A172 (cell line): ENCODE data around the gene LNPEP. TPM values are rescaled to one million over a fixed set of nuclear protein-coding genes. Genes with fewer than 3 reads are reported as not detected.
A peak's percentile ranks its signal among the peaks of the same experiment; 100 is the strongest.

Experiments
- DNase-seq: peaks from one replicate; pipeline ENCODE4 v3.0.0-alpha.2; 2015; ENCODE audit warnings: low spot score
- total RNA-seq: library from RNA; depleted of rRNA; stranded (reverse); fragments of >200 nt; shearing (Covaris generic); gene quantifications from 2 replicates; pipeline ENCODE4 v1.2.3, GENCODE V29; 2014

The LNPEP gene
- total RNA-seq, 1 experiment from 2014 or later: 30.2 TPM

DNA sequence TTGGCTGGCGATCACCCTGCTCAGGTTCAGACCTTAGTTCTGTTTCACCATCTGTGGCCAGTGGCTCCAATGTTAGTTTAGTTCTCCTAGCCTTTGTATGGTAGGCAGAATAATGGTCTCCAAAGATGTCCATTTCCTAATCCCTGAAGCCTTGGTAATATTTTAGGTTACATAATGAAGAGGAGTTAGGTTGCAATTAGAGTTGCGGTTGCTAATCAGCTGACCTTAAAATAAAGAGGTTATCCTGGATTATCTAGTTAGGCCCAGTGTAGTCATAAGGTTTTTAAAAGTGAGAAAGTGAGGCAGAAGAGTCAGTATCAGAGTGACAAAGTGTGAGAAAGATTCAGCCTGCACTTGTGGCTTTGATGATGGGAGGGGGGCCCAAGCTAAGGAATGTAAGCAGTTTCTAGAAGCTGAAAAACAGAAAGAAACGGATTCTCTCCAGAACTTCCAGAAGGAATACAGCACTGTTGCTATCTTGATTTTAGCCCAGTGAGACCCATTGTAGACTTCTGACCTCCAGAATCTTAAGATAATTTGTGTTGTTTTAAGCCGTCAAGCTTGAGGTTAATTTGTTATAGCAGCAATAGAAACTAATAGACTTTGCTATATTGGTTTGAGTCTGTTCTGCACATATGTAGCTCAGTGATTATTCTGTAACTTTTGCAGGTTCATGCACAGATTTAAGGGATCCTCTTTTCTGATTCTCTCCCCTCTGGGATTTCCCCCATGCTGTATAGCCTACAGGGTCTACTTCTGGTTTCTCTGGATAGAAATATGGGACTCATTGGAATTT is 21.6 kb downstream of the LNPEP start:
- DNase-seq: no peak

DNA sequence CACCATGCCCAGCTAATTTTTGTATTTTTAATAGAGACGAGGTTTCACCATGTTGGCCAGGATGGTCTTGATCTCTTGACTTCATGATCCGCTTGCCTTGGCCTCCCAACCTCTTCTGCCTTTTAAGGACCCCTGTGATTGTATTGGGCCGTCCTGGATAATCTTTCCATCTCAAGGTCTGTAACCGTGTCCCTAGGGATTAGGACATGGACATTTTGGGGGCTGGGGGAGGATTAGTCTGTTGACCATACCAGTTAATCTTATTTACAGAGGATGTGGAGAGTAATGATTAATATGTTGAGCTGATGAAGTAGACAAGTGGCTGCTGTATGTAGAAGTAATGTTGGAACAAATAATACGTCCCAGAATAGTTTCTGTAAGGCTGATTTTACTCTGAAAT is 23.1 kb downstream of the LNPEP start:
- DNase-seq: no peak

DNA sequence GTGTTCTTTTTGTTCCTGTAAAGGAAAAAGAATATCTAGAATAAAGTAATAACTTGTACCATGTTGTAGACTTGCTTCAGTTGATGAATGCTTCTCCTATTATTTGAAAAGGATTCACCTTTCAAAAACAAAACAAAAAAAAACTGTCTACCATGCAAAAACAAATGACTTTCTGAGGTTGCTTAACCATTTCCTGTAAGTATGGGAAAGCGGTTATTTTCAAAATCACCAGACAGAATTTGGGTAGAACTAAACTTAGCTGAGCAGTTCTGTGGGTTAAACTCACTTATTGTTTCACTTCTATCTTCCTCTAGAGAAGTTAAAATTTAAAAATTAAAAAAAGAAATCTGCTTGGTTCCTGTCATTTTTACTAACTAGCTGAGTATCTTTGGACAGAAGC is 25.2 kb downstream of the LNPEP start:
- no peak for DNase-seq

DNA sequence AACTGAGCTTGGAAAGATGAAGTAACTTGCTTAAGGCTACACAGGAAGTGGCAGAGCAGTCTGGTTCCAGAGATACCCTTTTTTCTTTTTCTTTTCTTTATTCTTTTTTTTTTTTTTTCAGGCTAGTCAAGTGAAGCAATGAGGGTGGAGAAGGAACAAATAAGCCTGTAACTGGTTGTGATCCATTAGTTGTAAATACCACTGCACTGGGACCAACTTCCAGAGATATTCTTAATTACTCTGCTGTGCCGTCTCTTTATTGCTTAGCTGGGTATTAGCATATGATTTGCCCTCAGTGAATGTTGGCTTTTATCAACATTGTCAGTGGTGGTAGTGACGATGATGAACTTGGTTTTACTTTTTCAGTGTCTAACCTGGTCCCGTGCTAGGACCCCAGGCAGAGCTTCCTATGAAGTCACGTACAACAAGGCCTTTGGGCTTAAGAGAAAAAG is 26.7 kb downstream of the LNPEP start:
- DNase-seq: no peak

DNA sequence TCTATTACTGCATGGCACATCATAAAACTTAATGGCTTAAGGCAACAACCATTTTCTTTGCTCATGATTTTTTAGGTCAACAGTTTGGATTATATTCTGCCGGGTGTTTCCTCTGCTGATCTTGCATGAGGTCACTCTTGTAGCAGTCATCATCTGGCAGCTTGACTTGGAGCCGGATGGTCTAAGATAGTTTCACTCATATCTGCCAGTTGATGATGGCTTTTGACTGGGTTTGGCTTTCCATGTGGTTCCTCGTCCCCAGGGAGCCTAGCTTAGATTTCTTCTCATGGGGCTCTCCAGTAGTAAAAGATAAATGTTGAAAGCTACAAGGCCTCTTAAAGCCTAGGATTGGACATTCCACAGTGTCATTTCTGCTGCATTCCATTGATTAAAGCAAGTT is 27.4 kb downstream of the LNPEP start:
- DNase-seq: peak; percentile 36

DNA sequence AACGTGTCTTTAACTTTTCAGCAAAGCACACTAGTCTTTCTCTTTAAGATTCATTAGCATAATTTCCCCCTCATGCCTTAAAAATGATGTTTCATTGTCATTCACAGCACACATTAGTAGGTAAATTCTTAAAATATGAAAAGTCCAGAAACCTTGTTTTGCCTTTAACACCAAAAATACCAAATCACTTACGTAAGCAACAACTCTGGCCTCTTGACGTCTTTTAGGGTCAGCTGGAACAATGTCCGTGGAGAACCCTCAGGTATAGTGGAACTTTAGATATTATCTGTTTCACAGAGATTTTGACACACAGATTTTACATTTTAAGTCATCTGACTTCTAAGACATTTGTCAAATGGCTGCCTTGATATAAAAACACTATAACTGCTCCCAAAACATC is 30.9 kb downstream of the LNPEP start:
- no peak for DNase-seq

DNA sequence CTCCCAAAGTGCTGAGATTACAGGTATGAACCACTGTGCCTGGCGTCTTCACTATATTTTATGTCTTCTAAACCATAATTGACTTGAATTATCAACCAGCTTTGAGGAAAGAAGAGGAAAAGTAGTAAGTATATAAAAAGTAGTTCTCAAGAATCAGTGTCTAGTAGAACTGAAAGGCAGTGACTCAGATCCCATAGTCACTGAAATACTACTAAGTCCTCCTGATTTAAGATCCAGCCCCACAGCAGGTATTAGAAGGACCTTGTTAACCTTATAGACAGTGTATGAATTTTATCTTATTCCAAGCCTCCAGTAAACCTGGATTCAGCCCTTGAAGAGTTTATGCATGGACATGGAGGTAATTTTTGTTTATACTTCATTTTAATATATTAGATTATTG is 31.5 kb downstream of the LNPEP start:
- DNase-seq: no peak

DNA sequence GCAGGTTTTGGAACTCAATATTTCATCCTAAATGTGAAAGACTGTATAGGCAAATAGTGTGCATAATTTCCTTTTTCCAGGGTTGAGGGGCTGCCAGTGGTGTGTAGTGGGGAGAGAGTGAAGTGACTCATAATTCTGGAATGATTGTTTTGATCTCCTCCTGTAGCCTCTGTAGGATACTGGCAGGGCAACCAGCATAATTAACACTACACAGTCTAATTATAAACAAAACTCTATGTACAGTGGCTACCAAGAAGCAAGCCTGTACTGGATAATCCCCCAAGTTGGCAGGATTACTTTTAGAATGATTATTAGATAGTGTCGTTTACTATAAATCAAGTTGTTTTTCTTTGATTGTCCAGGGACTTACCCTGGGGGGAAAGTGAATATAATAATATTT is 32.2 kb downstream of the LNPEP start:
- DNase-seq: peak; percentile 64

DNA sequence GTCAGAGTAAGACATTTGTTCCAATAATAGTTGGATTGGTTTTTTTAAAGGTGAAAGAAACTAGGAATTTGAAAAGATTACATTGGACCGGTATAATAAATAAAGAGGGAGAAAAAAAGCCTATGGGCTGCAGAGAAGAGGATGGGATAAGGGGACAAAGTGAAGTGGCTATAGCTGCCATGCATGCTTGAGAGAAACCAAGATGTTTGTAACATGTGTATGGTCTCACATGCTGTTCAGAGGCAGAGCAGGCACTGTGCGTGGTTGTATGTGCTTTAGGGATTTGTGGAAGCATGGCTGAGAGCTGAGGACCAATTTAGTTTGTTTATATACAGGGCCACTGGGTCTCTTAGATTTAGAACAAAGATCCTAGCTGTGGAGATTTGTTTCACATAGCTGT is 32.7 kb downstream of the LNPEP start:
- DNase-seq: peak; percentile 6

DNA sequence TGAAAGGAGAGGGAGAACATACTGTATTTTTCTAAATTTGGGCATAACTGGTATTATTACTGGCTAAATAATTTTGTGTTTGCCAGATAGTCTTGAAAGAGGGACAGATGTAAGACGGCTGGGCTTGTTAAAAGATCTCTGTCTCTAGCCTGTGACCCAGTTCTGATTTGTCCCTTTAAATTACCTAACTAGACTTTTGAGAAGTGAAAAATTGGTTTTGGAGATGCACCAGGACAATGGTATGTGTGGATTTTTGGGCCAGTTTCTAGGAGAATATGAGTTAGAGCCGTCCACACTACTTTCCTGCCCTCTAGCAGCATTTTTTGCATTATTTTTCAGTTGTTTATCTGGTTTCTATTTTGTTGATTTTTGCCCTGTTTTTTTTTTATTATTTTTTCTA is 33.5 kb downstream of the LNPEP start:
- no peak for DNase-seq

DNA sequence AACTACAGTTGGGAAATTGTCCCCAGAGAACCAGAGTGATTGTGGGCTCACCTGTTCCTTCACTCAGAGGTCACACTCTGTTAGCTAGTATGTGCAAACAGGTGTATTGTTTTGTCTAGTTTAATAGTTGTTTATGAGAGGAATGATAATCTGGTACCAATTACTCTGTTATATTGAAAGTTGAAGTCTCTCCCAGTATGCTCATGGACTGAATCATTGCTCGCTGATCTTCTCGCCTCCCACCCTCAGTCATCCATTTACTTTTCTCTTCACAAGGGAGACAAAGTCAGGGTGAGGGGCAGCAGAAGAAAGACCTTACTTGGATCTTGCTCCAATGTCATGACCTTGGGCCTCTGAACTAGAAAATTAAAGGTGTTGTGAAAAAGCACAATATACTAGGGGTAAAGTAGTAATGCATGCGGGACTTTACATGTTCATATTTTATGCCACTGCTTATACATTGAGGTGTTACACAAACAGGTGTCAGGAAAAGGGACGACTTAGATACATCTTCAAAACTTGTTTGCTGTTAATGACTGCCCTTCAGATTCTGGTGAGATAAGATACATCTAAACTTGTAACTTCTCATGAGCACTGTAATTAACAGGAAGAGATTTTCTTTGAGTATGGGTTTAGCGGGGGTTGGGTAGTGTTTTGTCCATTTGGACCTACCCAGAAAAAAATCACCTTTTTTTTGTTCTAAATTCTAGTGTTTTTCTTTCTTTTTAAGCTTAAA is 36.9 kb downstream of the LNPEP start:
- DNase-seq: no peak

DNA sequence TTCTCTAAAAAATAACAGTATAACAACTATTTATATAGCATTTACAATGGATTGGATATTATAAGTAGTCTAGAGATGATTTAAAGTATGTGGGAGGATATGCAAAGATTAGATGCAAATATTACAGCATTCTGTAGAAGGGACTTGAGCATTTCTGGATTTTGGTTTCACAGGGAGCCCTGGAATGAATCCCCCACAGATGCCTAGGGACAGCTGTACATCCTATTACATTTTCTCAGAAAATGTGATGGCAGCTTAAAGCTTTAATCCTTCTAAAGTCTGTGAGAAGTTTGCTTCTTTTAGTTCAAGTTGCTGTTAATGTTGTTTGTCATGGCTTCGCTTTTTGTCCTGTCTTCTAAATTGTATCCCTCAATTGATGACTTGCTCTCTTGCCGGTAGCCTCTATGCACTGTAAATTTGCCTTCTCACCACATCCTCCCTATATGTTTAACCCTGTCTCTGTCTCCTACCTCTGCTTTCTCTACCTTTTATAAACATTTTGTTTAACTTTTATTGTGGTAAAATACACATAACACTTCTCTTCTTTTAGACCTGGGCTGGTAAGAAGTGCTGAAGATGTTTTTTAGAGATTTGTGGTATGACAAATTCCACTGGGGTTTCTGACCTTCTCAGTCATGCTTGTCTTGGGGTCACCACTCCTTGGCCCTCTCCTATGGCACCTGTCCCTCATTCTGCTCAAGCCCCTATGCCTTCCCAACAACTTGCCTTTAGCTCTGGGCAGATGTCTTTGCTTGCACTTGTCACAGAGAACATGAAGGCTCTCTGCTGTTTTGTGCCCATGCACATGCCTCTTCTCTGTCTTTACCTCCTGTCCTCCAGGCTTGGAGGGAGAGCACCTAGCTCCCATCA is 37.9 kb downstream of the LNPEP start:
- DNase-seq: no peak

DNA sequence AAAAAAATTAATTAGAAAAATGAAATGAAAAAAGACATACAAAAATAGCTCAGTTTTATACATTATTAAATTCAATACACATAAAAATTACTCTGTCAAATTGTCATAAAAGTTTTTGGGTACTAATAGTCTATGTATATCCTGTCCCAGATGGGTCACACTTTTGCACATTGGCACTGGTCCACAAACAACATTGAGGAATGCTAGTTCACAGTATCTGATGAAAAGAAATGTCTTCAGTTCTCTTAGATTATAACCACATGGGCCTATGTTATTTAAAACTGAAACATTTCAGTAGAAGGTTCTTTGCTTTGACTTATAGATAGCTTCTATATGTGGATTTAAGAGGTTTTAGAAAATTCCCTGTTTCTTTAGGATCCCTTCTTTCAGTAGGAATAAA is 39.8 kb downstream of the LNPEP start:
- no peak for DNase-seq

DNA sequence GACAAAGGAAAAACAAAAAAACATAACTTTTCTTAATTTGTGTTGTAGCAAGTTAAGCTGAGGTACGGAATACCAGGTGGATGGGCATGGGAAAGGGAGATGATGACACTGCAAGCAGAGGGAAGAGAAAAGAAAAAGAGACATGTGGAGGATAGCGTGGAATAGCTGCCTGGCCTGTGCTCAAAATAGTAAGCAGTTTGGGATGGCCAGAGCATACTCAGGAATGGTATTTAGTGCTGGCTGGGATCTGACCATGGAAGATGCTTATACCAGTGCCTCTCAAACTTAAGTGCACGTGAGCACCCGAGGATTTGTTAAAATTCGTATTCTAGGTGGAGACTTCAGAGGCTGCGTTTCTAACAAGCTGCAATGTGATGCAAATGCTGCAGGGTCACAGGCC is 41.3 kb downstream of the LNPEP start:
- no peak for DNase-seq

DNA sequence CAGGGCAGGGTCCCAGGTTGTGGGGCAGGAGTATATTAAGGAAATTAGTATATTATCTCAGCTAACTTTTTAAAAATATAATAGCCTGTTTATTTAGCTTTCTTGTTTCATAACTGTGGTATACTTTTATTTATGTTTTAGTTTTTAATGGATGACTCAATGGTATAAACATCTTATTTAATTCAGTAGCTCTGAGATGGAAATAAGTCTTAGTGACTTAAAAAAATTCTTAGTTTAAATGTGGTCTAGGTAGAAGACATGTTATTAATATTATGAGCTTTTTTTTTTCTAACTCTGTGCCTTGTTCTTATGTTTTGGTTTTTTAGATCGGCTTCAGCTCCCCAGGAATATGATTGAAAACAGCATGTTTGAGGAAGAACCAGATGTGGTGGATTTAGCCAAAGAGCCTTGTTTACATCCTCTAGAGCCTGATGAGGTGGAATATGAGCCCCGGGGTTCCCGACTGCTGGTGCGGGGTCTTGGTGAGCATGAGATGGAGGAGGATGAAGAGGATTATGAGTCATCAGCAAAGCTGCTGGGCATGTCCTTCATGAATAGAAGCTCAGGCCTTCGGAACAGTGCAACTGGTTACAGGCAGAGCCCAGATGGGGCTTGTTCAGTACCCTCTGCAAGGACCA is 43.1 kb downstream of the LNPEP start:
- DNase-seq: peak; percentile 62

DNA sequence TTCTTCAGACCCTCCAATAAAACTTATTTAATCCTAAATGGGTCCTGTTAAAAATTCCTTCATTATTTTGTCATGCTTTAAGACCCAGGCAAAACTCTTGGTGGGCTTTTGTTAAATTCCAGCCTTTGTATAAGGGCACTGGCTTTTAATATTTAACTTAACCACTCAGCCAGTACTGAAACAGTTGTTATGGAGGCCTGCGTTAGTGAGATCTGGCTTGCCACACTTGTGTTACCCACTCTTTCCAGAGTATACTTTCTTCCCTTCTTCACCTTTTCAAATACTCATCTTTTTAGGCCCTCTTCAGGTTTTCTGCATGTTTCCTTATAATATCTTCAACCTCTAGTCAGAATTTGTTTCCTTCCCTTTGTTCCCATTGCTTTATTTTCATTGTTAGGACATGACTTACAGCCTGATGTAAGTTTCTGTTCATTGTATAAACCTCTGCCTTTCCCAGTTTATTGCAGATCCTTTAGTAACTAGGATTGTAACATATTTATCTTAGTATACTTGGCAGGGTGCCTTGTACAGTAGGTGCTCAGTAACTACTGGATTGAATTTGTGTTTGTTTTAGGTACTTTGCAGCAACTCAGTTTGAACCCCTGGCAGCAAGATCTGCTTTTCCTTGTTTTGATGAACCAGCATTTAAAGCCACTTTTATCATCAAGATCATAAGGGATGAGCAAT is 48.8 kb downstream of the LNPEP start:
- DNase-seq: no peak

DNA sequence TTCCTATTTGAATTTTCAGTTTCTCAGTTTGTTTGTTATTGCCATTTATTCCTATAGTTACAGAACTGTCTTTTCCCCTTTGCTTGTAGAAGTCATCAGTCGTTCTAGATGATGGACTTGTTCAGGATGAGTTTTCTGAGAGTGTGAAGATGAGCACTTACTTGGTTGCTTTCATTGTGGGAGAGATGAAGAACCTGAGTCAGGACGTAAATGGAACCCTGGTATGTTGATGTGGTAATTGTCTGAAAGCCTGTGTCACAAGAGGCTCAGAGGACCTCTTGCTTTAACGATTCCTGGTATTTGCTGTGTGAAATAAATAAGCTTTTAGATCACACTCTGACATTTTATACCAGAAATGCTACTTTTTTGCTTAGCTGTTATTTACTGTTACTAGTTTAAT is 50.6 kb downstream of the LNPEP start:
- DNase-seq: no peak

DNA sequence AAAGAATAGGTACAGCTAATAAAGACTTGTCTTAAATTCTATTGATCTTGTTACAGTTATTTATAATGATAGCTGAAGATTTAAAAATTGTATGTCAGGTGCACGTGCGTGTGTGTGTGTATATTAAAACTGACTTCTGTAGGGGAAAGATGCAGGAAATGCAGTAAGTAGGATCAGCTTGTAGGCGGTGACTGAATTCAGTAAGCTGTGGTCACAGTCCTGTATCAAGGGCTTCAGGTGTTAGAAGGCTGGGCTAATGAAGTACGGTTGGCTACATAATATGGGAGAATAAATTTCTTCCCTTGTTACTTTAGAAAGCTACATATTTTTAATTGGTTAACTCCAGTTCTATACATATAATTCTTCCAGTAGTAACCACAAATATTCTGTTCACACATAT is 54.2 kb downstream of the LNPEP start:
- no peak for DNase-seq

DNA sequence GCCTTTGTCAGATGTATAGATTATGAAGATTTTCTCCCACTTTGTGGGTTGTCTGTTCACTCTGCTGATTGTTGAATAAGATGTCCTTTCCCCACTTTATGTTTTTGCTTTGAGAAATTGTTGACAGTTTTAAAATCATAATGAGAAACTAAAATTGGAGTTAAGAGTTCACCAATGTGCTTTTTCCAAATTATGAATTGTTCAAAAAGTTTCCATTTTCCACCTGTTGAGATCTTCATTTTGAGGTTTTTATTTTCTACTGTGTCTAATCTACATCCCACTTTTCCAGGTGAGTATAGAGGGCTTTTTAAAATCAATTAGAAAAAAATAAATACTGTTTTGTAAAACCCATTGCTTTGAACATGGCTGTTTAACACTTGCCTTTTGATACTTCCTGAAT is 55.8 kb downstream of the LNPEP start:
- DNase-seq: no peak

DNA sequence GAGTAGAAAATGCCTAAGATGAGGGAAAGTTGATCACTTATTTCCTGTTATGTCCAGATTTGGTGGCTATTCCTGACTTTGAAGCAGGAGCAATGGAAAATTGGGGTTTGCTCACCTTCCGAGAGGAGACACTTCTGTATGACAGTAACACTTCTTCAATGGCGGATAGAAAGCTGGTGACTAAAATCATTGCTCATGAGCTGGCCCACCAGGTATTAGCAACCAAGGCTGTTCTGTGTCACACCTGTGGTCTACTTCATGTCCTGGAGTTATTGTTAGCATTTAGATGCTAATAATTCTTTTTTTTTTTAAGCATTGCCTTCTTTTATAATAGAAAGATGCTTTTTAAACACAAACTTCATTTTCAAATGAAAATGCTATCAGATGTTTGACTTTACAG is 57.9 kb downstream of the LNPEP start:
- DNase-seq: no peak

DNA sequence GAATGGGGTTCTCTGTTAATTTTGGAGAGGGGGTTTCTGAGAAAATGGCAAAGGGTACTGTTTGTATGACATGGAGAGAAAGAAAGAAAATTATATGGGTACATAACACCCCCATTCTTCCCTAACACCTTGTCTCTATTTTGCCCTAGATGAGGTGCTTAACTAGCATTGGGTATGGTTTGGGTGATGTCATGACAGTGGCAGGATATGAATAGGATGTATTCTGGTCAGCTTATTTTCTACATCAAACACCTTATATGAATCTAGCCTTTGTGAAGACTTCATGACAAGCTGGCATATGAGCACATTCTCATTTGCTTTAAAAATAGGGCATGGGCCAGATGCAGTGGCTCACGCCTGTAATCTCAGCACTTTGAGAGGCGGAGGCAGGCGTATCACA is 58.6 kb downstream of the LNPEP start:
- no peak for DNase-seq
